GM12878 (cell line): ENCODE data around the gene SEC11A. TPM values are rescaled to one million over a fixed set of nuclear protein-coding genes. Genes with fewer than 3 reads are reported as not detected.

Experiments used
- BHLHE40 ChIP-seq, 2 experiments: fragments of 450-650 bp in 1 of 2; IDR thresholded peaks; 2 replicates each; pipeline ENCODE4 v1.6.1; 2011 to 2017; ENCODE audit warnings: low read depth in 2 of 2, borderline replicate concordance in 1 of 2, improper control_type of control experiment in 1 of 2, low read length in 1 of 2, mild to moderate bottlenecking in 1 of 2
- CEBPB ChIP-seq, 2 experiments: fragments of 150-350 bp in 1 of 2; IDR thresholded peaks; 2 replicates each; pipeline ENCODE4 v1.6.1; 2012 to 2014; ENCODE audit warnings: low read depth in 2 of 2, low read length in 2 of 2, borderline replicate concordance in 1 of 2, inconsistent platforms in 1 of 2
- CREB1 ChIP-seq: IDR thresholded peaks from 2 replicates; pipeline ENCODE4 v1.6.1; 2012; ENCODE audit warnings: low read depth, mild to moderate bottlenecking, inconsistent platforms
- EED ChIP-seq: sonication (generic); IDR thresholded peaks from 2 replicates; pipeline ENCODE4 v1.6.1; 2016; ENCODE audit warnings: antibody characterized with exemption, low read depth
- FOS ChIP-seq: IDR thresholded peaks from 3 replicates; pipeline ENCODE4 v1.6.1; 2011; ENCODE audit warnings: borderline replicate concordance; ENCODE audit not compliant: insufficient read length; ENCODE audit errors: extremely low read depth
- FOXK2 ChIP-seq: fragments of 450-650 bp; IDR thresholded peaks from 2 replicates; pipeline ENCODE4 v1.6.1; 2017; ENCODE audit warnings: mild to moderate bottlenecking, moderate library complexity
- KAT2A ChIP-seq: conservative IDR thresholded peaks from 2 replicates; pipeline ENCODE4 v1.6.1; 2011; ENCODE audit warnings: low read depth, low read length; ENCODE audit not compliant: control insufficient read depth
- KDM1A ChIP-seq: fragments of 200-600 bp; sonication (generic); IDR thresholded peaks from 2 replicates; pipeline ENCODE4 v1.6.1; 2016; ENCODE audit warnings: borderline replicate concordance
- MEF2A ChIP-seq: IDR thresholded peaks from 2 replicates; pipeline ENCODE4 v1.6.1; 2011; ENCODE audit warnings: low read depth, mild to moderate bottlenecking, low read length, moderate library complexity; ENCODE audit not compliant: insufficient read depth
- MEF2B ChIP-seq: fragments of 450-650 bp; IDR thresholded peaks from 2 replicates; pipeline ENCODE4 v1.6.1; 2018; ENCODE audit warnings: mild to moderate bottlenecking, moderate library complexity; ENCODE audit not compliant: partially characterized antibody, poor library complexity, severe bottlenecking
- MYB ChIP-seq: fragments of 150-350 bp; IDR thresholded peaks from 2 replicates; pipeline ENCODE4 v1.6.1; 2014; ENCODE audit warnings: mild to moderate bottlenecking, low read depth, low read length, borderline replicate concordance
- NR2C2 ChIP-seq: IDR thresholded peaks from 2 replicates; pipeline ENCODE4 v1.6.1; 2011; ENCODE audit warnings: borderline replicate concordance, low read depth; ENCODE audit not compliant: control insufficient read depth, insufficient read length
- NR2F1 ChIP-seq: fragments of 450-650 bp; conservative IDR thresholded peaks from 2 replicates; pipeline ENCODE4 v1.6.1; 2017; ENCODE audit warnings: mild to moderate bottlenecking
- POLR2A ChIP-seq: IDR thresholded peaks from 2 replicates; pipeline ENCODE4 v1.6.1; 2011; ENCODE audit warnings: low read depth, mild to moderate bottlenecking, low read length
- RAD21 ChIP-seq: IDR thresholded peaks from 2 replicates; pipeline ENCODE4 v1.6.1; 2011; ENCODE audit warnings: mild to moderate bottlenecking, low read depth, low read length, moderate library complexity; ENCODE audit not compliant: insufficient read depth
- RUNX3 ChIP-seq: IDR thresholded peaks from 2 replicates; pipeline ENCODE4 v1.6.1; 2012; ENCODE audit warnings: low read length, inconsistent platforms
- SREBF1 ChIP-seq: IDR thresholded peaks from 2 replicates; pipeline ENCODE4 v1.6.1; 2012; ENCODE audit warnings: mild to moderate bottlenecking, low read length
- SUPT20H ChIP-seq: IDR thresholded peaks from 2 replicates; pipeline ENCODE4 v1.6.1; 2011; ENCODE audit warnings: low read depth, mild to moderate bottlenecking, low read length, moderate library complexity, borderline replicate concordance; ENCODE audit not compliant: control insufficient read depth
- WRNIP1 ChIP-seq: IDR thresholded peaks from 2 replicates; pipeline ENCODE4 v1.6.1; 2011; ENCODE audit warnings: low read depth, low read length, improper control_type of control experiment, borderline replicate concordance
- ZNF207 ChIP-seq: fragments of 450-650 bp; IDR thresholded peaks from 2 replicates; pipeline ENCODE4 v1.6.1; 2014; ENCODE audit warnings: antibody characterized with exemption, mild to moderate bottlenecking, borderline replicate concordance
- polyA plus RNA-seq, 11 experiments: library from polyadenylated mRNA; depleted of rRNA in 4 of 11; unstranded in 6 of 11; stranded (reverse) in 5 of 11; fragments of >200 nt; fragmentation: Nextera tagmentation in 4 of 11; fragmentation: Illumina TruSeq in 1 of 11; extraction: Ambion mirVana in 4 of 11; extraction: Trizol in 1 of 11; gene quantifications; 1 replicate in 1 of 11; 2 replicates in 10 of 11; pipeline versions ENCODE4 v1.2.1 to v1.2.3, GENCODE V29; 2011 to 2016; ENCODE audit warnings: inconsistent platforms in 2 of 11, missing spikeins in 2 of 11, low read depth in 1 of 11
- total RNA-seq, 4 experiments: library from RNA; depleted of rRNA in 3 of 4; stranded (reverse); fragments of >200 nt in 3 of 4; fragmentation: Illumina TruSeq in 1 of 4; extraction: Trizol in 1 of 4; gene quantifications; 2 replicates each; pipeline versions ENCODE4 v1.2.1 to v1.2.3, GENCODE V29; 2013 to 2021
- TF ChIP-seq, protein P1 (sequence below): IDR thresholded peaks from 2 replicates; pipeline ENCODE4 v1.6.1; 2011; ENCODE audit warnings: mild to moderate bottlenecking, low read depth, low read length, moderate library complexity; ENCODE audit not compliant: insufficient replicate concordance
- TF ChIP-seq, protein P2 (sequence below): IDR thresholded peaks from 2 replicates; pipeline ENCODE4 v1.6.1; 2012; ENCODE audit warnings: low read length, inconsistent platforms
- TF ChIP-seq, protein P3 (sequence below): IDR thresholded peaks from 2 replicates; pipeline ENCODE4 v1.6.1; 2011; ENCODE audit warnings: low read depth, low read length, improper control_type of control experiment, borderline replicate concordance
- TF ChIP-seq, protein P4 (sequence below): fragments of 450-650 bp; IDR thresholded peaks from 2 replicates; pipeline ENCODE4 v1.6.1; 2017; ENCODE audit warnings: antibody characterized with exemption, mild to moderate bottlenecking, moderate library complexity

Gene SEC11A
- total and polyA plus RNA-seq, 10 of the 15 experiments (the other 5 are each of a cell fraction or from before 2014, with no cell fraction given), result 99.2 to 159 (median 143) TPM

DNA sequence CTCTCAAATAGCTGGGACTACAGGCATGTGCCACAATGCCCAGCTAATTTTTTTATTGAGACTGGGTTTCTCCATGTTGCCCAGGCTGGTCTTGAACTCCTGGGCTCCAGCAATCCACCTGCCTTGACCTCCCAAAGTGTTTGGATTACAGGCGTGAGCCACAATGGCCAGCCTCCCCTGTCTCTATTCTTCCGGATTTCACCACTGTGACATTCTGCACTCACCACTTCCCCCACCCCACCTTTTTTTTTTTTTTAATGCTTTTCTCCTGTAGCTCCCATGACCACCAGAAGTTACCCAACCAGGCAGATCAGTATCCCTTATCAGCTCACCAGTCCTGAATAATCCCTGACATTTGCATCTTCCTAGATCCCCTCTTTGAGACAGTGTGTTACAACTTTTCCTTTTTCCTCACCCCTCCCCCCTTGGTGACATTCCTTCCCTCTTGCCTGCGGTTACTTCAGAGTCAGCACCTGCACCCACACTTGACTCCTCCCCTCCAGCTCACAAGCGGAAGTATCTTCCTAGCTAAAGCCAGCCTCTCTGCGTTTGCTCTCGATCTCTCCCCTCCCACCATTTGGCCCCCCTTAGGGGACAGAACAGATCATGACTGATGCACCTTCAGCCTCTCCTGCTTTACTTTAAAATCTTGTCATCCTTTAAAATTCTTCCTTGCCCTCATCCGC is 19.0 kb upstream of the SEC11A start (continued):
- TF ChIP-seq, protein P1, sequence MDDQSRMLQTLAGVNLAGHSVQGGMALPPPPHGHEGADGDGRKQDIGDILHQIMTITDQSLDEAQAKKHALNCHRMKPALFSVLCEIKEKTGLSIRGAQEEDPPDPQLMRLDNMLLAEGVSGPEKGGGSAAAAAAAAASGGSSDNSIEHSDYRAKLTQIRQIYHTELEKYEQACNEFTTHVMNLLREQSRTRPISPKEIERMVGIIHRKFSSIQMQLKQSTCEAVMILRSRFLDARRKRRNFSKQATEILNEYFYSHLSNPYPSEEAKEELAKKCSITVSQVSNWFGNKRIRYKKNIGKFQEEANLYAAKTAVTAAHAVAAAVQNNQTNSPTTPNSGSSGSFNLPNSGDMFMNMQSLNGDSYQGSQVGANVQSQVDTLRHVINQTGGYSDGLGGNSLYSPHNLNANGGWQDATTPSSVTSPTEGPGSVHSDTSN, result no peak
- TF ChIP-seq KDM1A, result no peak
- TF ChIP-seq MEF2B, result no peak
- TF ChIP-seq BHLHE40 (IDR thresholded peaks at IDR 0.05; ENCODE audit: borderline replicate concordance in 1 of 2, low read depth in 2 of 2, low read length in 1 of 2), result peak; percentile 75 to 76; a peak in 3 of 4 replicates
- TF ChIP-seq MYB, result no peak
- TF ChIP-seq SUPT20H, result no peak
- TF ChIP-seq WRNIP1, result no peak
- TF ChIP-seq MEF2A, result no peak
- TF ChIP-seq, protein P2, sequence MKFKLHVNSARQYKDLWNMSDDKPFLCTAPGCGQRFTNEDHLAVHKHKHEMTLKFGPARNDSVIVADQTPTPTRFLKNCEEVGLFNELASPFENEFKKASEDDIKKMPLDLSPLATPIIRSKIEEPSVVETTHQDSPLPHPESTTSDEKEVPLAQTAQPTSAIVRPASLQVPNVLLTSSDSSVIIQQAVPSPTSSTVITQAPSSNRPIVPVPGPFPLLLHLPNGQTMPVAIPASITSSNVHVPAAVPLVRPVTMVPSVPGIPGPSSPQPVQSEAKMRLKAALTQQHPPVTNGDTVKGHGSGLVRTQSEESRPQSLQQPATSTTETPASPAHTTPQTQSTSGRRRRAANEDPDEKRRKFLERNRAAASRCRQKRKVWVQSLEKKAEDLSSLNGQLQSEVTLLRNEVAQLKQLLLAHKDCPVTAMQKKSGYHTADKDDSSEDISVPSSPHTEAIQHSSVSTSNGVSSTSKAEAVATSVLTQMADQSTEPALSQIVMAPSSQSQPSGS, result no peak
- no peak for TF ChIP-seq CEBPB (IDR thresholded peaks at IDR 0.05; ENCODE audit: borderline replicate concordance in 1 of 2, low read depth in 2 of 2, low read length in 2 of 2)
- TF ChIP-seq FOS, result no peak
- TF ChIP-seq KAT2A, result no peak
- TF ChIP-seq RUNX3, result peak; percentile 95
- no peak for TF ChIP-seq FOXK2
- no peak for TF ChIP-seq ZNF207
- TF ChIP-seq RAD21, result no peak
- peak; percentile 84 for TF ChIP-seq EED
- no peak for TF ChIP-seq SREBF1
- TF ChIP-seq, protein P3, sequence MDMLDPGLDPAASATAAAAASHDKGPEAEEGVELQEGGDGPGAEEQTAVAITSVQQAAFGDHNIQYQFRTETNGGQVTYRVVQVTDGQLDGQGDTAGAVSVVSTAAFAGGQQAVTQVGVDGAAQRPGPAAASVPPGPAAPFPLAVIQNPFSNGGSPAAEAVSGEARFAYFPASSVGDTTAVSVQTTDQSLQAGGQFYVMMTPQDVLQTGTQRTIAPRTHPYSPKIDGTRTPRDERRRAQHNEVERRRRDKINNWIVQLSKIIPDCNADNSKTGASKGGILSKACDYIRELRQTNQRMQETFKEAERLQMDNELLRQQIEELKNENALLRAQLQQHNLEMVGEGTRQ, result no peak
- no peak for TF ChIP-seq CREB1
- TF ChIP-seq POLR2A, result 0 out of 2 replicates have a peak, but pooled peaks have one; percentile 21
- no peak for TF ChIP-seq NR2C2
- peak; percentile 14; the same call in 1 of the 2 replicates for TF ChIP-seq NR2F1
- TF ChIP-seq, protein P4, sequence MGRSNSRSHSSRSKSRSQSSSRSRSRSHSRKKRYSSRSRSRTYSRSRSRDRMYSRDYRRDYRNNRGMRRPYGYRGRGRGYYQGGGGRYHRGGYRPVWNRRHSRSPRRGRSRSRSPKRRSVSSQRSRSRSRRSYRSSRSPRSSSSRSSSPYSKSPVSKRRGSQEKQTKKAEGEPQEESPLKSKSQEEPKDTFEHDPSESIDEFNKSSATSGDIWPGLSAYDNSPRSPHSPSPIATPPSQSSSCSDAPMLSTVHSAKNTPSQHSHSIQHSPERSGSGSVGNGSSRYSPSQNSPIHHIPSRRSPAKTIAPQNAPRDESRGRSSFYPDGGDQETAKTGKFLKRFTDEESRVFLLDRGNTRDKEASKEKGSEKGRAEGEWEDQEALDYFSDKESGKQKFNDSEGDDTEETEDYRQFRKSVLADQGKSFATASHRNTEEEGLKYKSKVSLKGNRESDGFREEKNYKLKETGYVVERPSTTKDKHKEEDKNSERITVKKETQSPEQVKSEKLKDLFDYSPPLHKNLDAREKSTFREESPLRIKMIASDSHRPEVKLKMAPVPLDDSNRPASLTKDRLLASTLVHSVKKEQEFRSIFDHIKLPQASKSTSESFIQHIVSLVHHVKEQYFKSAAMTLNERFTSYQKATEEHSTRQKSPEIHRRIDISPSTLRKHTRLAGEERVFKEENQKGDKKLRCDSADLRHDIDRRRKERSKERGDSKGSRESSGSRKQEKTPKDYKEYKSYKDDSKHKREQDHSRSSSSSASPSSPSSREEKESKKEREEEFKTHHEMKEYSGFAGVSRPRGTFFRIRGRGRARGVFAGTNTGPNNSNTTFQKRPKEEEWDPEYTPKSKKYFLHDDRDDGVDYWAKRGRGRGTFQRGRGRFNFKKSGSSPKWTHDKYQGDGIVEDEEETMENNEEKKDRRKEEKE, result no peak
